ENCODE data around the gene CSNK1E.
A peak's percentile ranks its signal among the peaks of the same experiment; 100 is the strongest.

Gene CSNK1E

DNA sequence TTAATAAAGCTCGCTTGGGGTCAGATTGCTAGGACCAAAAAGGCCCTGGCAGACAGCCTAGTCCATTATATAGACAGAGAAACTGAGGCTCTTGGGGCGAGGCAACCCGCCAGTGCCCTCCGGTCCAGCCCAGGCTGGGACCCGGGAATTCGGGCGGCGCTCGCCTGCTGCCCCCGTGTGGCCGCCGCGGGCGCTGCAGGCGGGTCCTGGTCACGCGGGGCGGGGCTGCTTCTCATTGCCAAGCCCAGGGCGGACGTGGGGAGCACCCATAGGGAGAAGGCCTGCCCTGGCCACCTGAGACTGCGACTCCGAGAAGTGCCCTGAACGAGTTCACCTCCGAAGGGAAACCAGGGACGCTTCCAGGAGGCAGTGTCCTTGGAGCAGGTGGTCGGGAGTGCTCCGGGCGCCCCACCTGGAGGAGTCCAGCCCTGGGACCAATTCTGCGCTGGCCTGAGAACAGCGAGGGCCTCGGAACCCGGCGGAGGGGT, 36.0 kb upstream of the CSNK1E start:
- TF ChIP-seq, protein P1, sequence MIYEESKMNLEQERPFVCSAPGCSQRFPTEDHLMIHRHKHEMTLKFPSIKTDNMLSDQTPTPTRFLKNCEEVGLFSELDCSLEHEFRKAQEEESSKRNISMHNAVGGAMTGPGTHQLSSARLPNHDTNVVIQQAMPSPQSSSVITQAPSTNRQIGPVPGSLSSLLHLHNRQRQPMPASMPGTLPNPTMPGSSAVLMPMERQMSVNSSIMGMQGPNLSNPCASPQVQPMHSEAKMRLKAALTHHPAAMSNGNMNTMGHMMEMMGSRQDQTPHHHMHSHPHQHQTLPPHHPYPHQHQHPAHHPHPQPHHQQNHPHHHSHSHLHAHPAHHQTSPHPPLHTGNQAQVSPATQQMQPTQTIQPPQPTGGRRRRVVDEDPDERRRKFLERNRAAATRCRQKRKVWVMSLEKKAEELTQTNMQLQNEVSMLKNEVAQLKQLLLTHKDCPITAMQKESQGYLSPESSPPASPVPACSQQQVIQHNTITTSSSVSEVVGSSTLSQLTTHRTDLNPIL (CRISPR knock-in tag; IDR thresholded peaks at IDR 0.05; ENCODE audit: low read depth): no peak
- TF ChIP-seq, protein P2, sequence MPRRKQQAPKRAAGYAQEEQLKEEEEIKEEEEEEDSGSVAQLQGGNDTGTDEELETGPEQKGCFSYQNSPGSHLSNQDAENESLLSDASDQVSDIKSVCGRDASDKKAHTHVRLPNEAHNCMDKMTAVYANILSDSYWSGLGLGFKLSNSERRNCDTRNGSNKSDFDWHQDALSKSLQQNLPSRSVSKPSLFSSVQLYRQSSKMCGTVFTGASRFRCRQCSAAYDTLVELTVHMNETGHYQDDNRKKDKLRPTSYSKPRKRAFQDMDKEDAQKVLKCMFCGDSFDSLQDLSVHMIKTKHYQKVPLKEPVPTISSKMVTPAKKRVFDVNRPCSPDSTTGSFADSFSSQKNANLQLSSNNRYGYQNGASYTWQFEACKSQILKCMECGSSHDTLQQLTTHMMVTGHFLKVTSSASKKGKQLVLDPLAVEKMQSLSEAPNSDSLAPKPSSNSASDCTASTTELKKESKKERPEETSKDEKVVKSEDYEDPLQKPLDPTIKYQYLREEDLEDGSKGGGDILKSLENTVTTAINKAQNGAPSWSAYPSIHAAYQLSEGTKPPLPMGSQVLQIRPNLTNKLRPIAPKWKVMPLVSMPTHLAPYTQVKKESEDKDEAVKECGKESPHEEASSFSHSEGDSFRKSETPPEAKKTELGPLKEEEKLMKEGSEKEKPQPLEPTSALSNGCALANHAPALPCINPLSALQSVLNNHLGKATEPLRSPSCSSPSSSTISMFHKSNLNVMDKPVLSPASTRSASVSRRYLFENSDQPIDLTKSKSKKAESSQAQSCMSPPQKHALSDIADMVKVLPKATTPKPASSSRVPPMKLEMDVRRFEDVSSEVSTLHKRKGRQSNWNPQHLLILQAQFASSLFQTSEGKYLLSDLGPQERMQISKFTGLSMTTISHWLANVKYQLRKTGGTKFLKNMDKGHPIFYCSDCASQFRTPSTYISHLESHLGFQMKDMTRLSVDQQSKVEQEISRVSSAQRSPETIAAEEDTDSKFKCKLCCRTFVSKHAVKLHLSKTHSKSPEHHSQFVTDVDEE (CRISPR knock-in tag; IDR thresholded peaks at IDR 0.05): no peak
- TF ChIP-seq ZNF565 (CRISPR knock-in tag; conservative IDR thresholded peaks at IDR 0.05; ENCODE audit: low read depth): no peak
- no peak for TF ChIP-seq ARNTL (CRISPR knock-in tag; IDR thresholded peaks at IDR 0.05; ENCODE audit: borderline replicate concordance, low read depth)
- no peak for TF ChIP-seq ZNF8 (CRISPR knock-in tag; IDR thresholded peaks at IDR 0.05)
- TF ChIP-seq TOX (CRISPR knock-in tag; IDR thresholded peaks at IDR 0.05; ENCODE audit: borderline replicate concordance): no peak
- TF ChIP-seq, protein P3, sequence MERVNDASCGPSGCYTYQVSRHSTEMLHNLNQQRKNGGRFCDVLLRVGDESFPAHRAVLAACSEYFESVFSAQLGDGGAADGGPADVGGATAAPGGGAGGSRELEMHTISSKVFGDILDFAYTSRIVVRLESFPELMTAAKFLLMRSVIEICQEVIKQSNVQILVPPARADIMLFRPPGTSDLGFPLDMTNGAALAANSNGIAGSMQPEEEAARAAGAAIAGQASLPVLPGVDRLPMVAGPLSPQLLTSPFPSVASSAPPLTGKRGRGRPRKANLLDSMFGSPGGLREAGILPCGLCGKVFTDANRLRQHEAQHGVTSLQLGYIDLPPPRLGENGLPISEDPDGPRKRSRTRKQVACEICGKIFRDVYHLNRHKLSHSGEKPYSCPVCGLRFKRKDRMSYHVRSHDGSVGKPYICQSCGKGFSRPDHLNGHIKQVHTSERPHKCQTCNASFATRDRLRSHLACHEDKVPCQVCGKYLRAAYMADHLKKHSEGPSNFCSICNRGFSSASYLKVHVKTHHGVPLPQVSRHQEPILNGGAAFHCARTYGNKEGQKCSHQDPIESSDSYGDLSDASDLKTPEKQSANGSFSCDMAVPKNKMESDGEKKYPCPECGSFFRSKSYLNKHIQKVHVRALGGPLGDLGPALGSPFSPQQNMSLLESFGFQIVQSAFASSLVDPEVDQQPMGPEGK (CRISPR knock-in tag; IDR thresholded peaks at IDR 0.05; ENCODE audit: borderline replicate concordance): no peak
- TF ChIP-seq TCF4 (CRISPR knock-in tag; IDR thresholded peaks at IDR 0.05; ENCODE audit: borderline replicate concordance): no peak
- no peak for TF ChIP-seq CSDC2 (CRISPR knock-in tag; IDR thresholded peaks at IDR 0.05)
- TF ChIP-seq SNAI2 (CRISPR knock-in tag; IDR thresholded peaks at IDR 0.05): no peak
- TF ChIP-seq ZFP30 (CRISPR knock-in tag; IDR thresholded peaks at IDR 0.05): no peak
- no peak for TF ChIP-seq PPARA (CRISPR knock-in tag; IDR thresholded peaks at IDR 0.05; ENCODE audit: borderline replicate concordance)
- TF ChIP-seq ZNF70 (CRISPR knock-in tag; IDR thresholded peaks at IDR 0.05): no peak
- no peak for TF ChIP-seq BACH2 (CRISPR knock-in tag; IDR thresholded peaks at IDR 0.05; ENCODE audit: borderline replicate concordance)
- TF ChIP-seq, protein P4, sequence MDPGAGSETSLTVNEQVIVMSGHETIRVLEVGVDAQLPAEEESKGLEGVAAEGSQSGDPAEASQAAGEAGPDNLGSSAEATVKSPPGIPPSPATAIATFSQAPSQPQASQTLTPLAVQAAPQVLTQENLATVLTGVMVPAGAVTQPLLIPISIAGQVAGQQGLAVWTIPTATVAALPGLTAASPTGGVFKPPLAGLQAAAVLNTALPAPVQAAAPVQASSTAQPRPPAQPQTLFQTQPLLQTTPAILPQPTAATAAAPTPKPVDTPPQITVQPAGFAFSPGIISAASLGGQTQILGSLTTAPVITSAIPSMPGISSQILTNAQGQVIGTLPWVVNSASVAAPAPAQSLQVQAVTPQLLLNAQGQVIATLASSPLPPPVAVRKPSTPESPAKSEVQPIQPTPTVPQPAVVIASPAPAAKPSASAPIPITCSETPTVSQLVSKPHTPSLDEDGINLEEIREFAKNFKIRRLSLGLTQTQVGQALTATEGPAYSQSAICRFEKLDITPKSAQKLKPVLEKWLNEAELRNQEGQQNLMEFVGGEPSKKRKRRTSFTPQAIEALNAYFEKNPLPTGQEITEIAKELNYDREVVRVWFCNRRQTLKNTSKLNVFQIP (CRISPR knock-in tag; IDR thresholded peaks at IDR 0.05; ENCODE audit: borderline replicate concordance, low read depth): no peak
- no peak for TF ChIP-seq ESRRG (CRISPR knock-in tag; IDR thresholded peaks at IDR 0.05)
- no peak for TF ChIP-seq GLIS3 (CRISPR knock-in tag; IDR thresholded peaks at IDR 0.05)
- no peak for TF ChIP-seq ZFP3 (CRISPR knock-in tag; IDR thresholded peaks at IDR 0.05)
- TF ChIP-seq ZC3H10 (CRISPR knock-in tag; IDR thresholded peaks at IDR 0.05): no peak
- ATAC-seq: peak; percentile 90

DNA sequence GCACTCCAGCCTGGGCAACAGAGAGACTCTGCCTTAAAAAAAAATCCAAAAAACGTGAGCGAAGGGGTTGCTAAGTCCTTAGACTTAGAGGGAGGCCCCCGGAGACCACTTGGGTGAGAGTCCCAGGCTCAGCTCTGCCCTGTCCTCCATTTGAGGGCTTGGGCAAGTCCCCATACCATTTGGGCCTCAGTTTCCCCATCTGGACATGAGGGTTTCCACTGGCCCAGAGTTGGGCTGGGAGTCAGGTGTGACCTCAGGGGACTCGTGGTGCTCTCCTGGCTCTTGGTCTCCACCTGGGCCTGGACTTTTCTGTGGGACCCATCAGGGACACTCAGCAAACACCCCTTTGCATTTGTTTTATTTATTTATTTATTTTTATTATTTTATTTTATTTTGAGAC, 35.2 kb upstream of the CSNK1E start:
- no peak for TF ChIP-seq ZNF8 (CRISPR knock-in tag; IDR thresholded peaks at IDR 0.05)
- TF ChIP-seq BACH2 (CRISPR knock-in tag; IDR thresholded peaks at IDR 0.05; ENCODE audit: borderline replicate concordance): no peak
- no peak for ATAC-seq

DNA sequence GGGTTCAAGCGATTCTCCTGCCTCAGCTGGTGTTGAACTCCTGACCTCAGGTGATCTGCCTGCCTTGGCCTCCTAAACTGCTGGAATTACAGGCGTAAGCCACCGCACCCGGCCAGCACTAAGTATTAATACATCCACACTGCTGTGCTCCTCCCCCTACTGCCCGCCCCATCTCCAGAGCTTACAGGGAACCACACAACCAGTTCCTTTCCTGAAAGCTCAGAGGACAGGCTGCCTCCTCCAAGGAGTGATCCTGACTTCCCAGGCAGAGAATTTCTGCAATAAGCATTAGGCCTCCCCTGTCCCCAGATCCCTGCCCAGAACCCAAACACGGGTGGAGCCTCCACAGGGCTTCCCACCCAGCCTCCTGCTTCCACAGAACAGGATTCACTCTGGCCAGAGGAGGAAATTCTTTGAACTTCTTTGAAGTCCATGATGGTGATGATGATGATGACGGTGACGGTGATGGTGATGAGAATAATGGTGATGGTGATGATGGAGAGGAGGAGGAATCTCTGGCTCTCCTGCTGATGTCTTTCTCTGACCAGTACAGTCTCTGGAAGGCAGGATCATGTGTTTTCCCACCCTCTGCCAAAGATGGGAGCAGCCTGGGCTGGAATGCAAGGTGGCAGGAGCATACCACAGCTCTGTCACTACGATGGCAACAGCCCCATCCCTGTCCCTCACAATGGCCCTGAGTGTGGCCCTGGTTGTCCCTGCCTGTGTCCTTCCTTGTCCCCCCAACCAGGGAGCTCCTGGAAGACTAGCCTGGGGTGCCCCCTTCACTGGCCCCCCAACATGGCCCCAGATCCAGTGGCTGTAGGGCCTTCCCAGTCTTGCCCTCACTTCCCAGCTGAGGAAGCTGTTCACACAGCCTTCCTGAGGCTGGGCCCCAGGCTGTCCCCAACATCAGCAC, 33.5 kb upstream of the CSNK1E start:
- no peak for ATAC-seq
- TF ChIP-seq ZC3H10 (CRISPR knock-in tag; IDR thresholded peaks at IDR 0.05) (no peak), SNAI2 (CRISPR knock-in tag; IDR thresholded peaks at IDR 0.05) (no peak), OSR1 (CRISPR knock-in tag; IDR thresholded peaks at IDR 0.05) (no peak), ESRRG (CRISPR knock-in tag; IDR thresholded peaks at IDR 0.05) (no peak), ZNF8 (CRISPR knock-in tag; IDR thresholded peaks at IDR 0.05) (no peak), ZFP30 (CRISPR knock-in tag; IDR thresholded peaks at IDR 0.05) (no peak), BACH2 (CRISPR knock-in tag; IDR thresholded peaks at IDR 0.05; ENCODE audit: borderline replicate concordance) (no peak), TOX (CRISPR knock-in tag; IDR thresholded peaks at IDR 0.05; ENCODE audit: borderline replicate concordance) (no peak), PPARA (CRISPR knock-in tag; IDR thresholded peaks at IDR 0.05; ENCODE audit: borderline replicate concordance) (no peak)
- TF ChIP-seq, protein P4 (CRISPR knock-in tag; IDR thresholded peaks at IDR 0.05; ENCODE audit: borderline replicate concordance, low read depth): no peak
- TF ChIP-seq, protein P1 (CRISPR knock-in tag; IDR thresholded peaks at IDR 0.05; ENCODE audit: low read depth): no peak
- TF ChIP-seq, protein P5, sequence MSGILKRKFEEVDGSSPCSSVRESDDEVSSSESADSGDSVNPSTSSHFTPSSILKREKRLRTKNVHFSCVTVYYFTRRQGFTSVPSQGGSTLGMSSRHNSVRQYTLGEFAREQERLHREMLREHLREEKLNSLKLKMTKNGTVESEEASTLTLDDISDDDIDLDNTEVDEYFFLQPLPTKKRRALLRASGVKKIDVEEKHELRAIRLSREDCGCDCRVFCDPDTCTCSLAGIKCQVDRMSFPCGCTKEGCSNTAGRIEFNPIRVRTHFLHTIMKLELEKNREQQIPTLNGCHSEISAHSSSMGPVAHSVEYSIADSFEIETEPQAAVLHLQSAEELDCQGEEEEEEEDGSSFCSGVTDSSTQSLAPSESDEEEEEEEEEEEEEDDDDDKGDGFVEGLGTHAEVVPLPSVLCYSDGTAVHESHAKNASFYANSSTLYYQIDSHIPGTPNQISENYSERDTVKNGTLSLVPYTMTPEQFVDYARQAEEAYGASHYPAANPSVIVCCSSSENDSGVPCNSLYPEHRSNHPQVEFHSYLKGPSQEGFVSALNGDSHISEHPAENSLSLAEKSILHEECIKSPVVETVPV (CRISPR knock-in tag; IDR thresholded peaks at IDR 0.05): no peak

Data from SK-N-SH treated with all-trans-retinoic acid at 6 μM for 48 hours (cell line).